Endothelial cell of umbilical vein (primary cell): ENCODE data around the gene LIMA1. TPM values are rescaled to one million over a fixed set of nuclear protein-coding genes. Genes with fewer than 3 reads are reported as not detected.

ENCODE experiments used
- BruUV-seq: library from RNA; stranded (reverse); fragments of 400-500 nt; replicated peaks from 2 replicates; lab custom pipeline; 2021; lab: Mats Ljungman, UMichigan
- CTCF ChIA-PET: fragments of 300-600, 350-600 bp; sonication (Branson Sonifier 250); formaldehyde crosslinking; loops from one replicate; lab custom pipeline; 2021; ENCODE audit warnings: antibody characterized with exemption, inconsistent platforms; lab: Charles Lee
- POLR2A ChIA-PET: fragments of 300-600, 350-600 bp; sonication (Branson Sonifier 250); formaldehyde crosslinking; loops from one replicate; lab custom pipeline; 2021; ENCODE audit warnings: antibody characterized with exemption, inconsistent platforms; lab: Charles Lee
- DNase-seq: peaks from one replicate; pipeline ENCODE4 v3.0.0-alpha.2; 2011; ENCODE audit warnings: low read depth, low spot score
- FAIRE-seq: peaks from 2 replicates; lab custom pipeline; 2011; peaks lifted over from hg19 to GRCh38; lab: Jason Lieb, UNC
- H2AFZ ChIP-seq: 2 replicates; pipeline ENCODE4 v1.6.0; 2012; ENCODE audit warnings: low read depth, low read length, control low read depth, inconsistent platforms
- H3K27ac ChIP-seq: 2 replicates; pipeline ENCODE4 v1.5.1; 2011; ENCODE audit warnings: low read depth, mild to moderate bottlenecking, control low read depth, low read length, moderate library complexity; ENCODE audit not compliant: insufficient read depth
- H3K27me3 ChIP-seq, 2 experiments: 2 replicates each; pipeline versions ENCODE4 v1.6.0 to v1.6.1; 2011; ENCODE audit warnings: low read length in 2 of 2, mixed read lengths in 1 of 2; ENCODE audit not compliant: control insufficient read depth in 2 of 2, insufficient read depth in 2 of 2
- H3K36me3 ChIP-seq, 2 experiments: 2 replicates in 1 of 2; 3 replicates in 1 of 2; pipeline ENCODE4 v1.5.1; 2011; ENCODE audit warnings: low read length in 2 of 2, mild to moderate bottlenecking in 1 of 2, moderate library complexity in 1 of 2; ENCODE audit not compliant: control insufficient read depth in 2 of 2, insufficient read depth in 2 of 2; ENCODE audit errors: extremely low read depth in 1 of 2
- H3K4me1 ChIP-seq: 3 replicates; pipeline ENCODE4 v1.5.1; 2011; ENCODE audit warnings: mild to moderate bottlenecking, low read length; ENCODE audit not compliant: control insufficient read depth, insufficient read depth; ENCODE audit errors: extremely low read depth
- H3K4me2 ChIP-seq: 2 replicates; pipeline ENCODE4 v1.6.1; 2011; ENCODE audit warnings: low read length, control low read depth, mixed read lengths; ENCODE audit not compliant: insufficient read depth
- H3K4me3 ChIP-seq, 3 experiments: fragments of 200-600 bp in 1 of 3; sonication (generic), shearing (Covaris generic) in 1 of 3; replicated peaks in 1 of 3; 2 replicates each; pipeline ENCODE4 v1.5.1; 2011 to 2016; ENCODE audit warnings: control low read depth in 3 of 3, low read length in 3 of 3, mild to moderate bottlenecking in 2 of 3, inconsistent platforms in 1 of 3, low read depth in 1 of 3, moderate library complexity in 1 of 3; ENCODE audit not compliant: insufficient read depth in 1 of 3
- H3K79me2 ChIP-seq: 2 replicates; pipeline ENCODE4 v1.6.0; 2012; ENCODE audit warnings: low read length, inconsistent platforms; ENCODE audit not compliant: control insufficient read depth, insufficient read depth
- H3K9ac ChIP-seq: replicated peaks from 2 replicates; pipeline ENCODE3; 2011; ENCODE audit warnings: low read length, control low read depth; ENCODE audit not compliant: insufficient read depth; ENCODE audit errors: extremely low read depth
- H3K9me1 ChIP-seq: replicated peaks from 3 replicates; pipeline ENCODE4 v1.6.0; 2011; ENCODE audit warnings: mild to moderate bottlenecking, low read length; ENCODE audit not compliant: control insufficient read depth, insufficient read depth; ENCODE audit errors: extremely low read depth
- H3K9me3 ChIP-seq: replicated peaks from 2 replicates; pipeline ENCODE4 v1.5.1; 2012; ENCODE audit warnings: low read length, inconsistent platforms; ENCODE audit not compliant: control insufficient read depth, insufficient read depth
- H4K20me1 ChIP-seq: replicated peaks from 2 replicates; pipeline ENCODE3; 2011; ENCODE audit warnings: mild to moderate bottlenecking, low read length; ENCODE audit not compliant: control insufficient read depth, insufficient read depth; ENCODE audit errors: extremely low read depth
- CTCF ChIP-seq, 2 donors: IDR thresholded peaks; 1 replicate in 1 of 2; 2 replicates in 1 of 2; pipeline ENCODE4 v1.5.1; 2011; ENCODE audit warnings: low read length in 2 of 2, mild to moderate bottlenecking in 2 of 2, moderate library complexity in 2 of 2, control low read depth in 1 of 2, inconsistent platforms in 1 of 2, low read depth in 1 of 2; ENCODE audit not compliant: insufficient read depth in 1 of 2; ENCODE audit errors: extremely low read depth in 1 of 2
- EZH2 ChIP-seq: IDR thresholded peaks from 2 replicates; pipeline ENCODE4 v1.6.1; 2012; ENCODE audit warnings: borderline replicate concordance, low read depth, mild to moderate bottlenecking, moderate library complexity, low read length, inconsistent platforms; ENCODE audit not compliant: severe bottlenecking
- FOS ChIP-seq: IDR thresholded peaks from 2 replicates; pipeline ENCODE4 v1.6.1; 2011; ENCODE audit warnings: mild to moderate bottlenecking, low read length, moderate library complexity, borderline replicate concordance; ENCODE audit not compliant: insufficient read depth
- GATA2 ChIP-seq: IDR thresholded peaks from 2 replicates; pipeline ENCODE4 v1.7.0; 2011; ENCODE audit warnings: low read depth, mild to moderate bottlenecking, moderate library complexity, mixed read lengths, low read length; ENCODE audit not compliant: insufficient read length, insufficient read depth
- JUN ChIP-seq: IDR thresholded peaks from 2 replicates; pipeline ENCODE4 v1.6.1; 2011; ENCODE audit warnings: borderline replicate concordance, low read depth; ENCODE audit not compliant: insufficient read length, insufficient read depth
- MAX ChIP-seq: IDR thresholded peaks from 2 replicates; pipeline ENCODE4 v1.6.1; 2011; ENCODE audit not compliant: insufficient read depth, insufficient read length
- MYC ChIP-seq: IDR thresholded peaks from one replicate; pipeline ENCODE4 v1.6.1; 2011; ENCODE audit warnings: mild to moderate bottlenecking, low read depth, low read length
- POLR2A ChIP-seq: IDR thresholded peaks from 2 replicates; pipeline ENCODE4 v1.6.1; 2012; ENCODE audit warnings: low read depth, mild to moderate bottlenecking, control low read depth, low read length
- POLR2AphosphoS5 ChIP-seq: IDR thresholded peaks from 2 replicates; pipeline ENCODE4 v1.6.1; 2012; ENCODE audit warnings: low read depth, mild to moderate bottlenecking, control low read depth, low read length, moderate library complexity; ENCODE audit not compliant: insufficient read depth
- dilution Hi-C: fragments of 300-500 bp; cut with MboI; formaldehyde crosslinking; loops from one replicate; pipeline ENCODE4 v1.15.0; 2019; ENCODE audit warnings: low sequenced_read_pairs; ENCODE audit not compliant: extremely low pct_ligation_motif_present
- intact Hi-C: fragments of 100-400 bp; cut with micrococcal nuclease; formaldehyde crosslinking; loops from one replicate; pipeline ENCODE4 v1.10.0; 2022
- polyA plus RNA-seq, 4 experiments: library from polyadenylated mRNA; depleted of rRNA in 3 of 4; stranded (reverse) in 3 of 4; unstranded in 1 of 4; fragments of >200 nt; gene quantifications; 2 replicates each; pipeline versions ENCODE4 v1.2.1 to v1.2.3, GENCODE V29; 2011 to 2012; ENCODE audit warnings: missing spikeins in 1 of 4
- total RNA-seq: library from RNA; stranded (reverse); gene quantifications from 2 replicates; pipeline ENCODE4 v1.2.3, GENCODE V29; 2021

Gene LIMA1
- total and polyA plus RNA-seq, 2 donors (not counting 3 experiments of a cell fraction or from before 2014, with no cell fraction given), result 35.0 to 87.3 TPM

GRCh38 chr12:50192236-50192635 is 91.1 kb downstream of the LIMA1 start:
- H3K4me2 ChIP-seq, result peak overlapping the region; percentile 42
- no TSS peak for BruUV-seq
- ChIA-PET CTCF (no interaction called here), POLR2A (no interaction called here)
- dilution Hi-C loops, result no loop called here
- no peak for TF ChIP-seq JUN
- TF ChIP-seq MYC, result no peak
- TF ChIP-seq GATA2, result no peak
- no peak for TF ChIP-seq CTCF (IDR thresholded peaks at IDR 0.05; ENCODE audit: extremely low read depth in 1 of 2, insufficient read depth in 1 of 2, low read depth in 1 of 2, low read length in 2 of 2)
- no peak for TF ChIP-seq MAX
- TF ChIP-seq FOS, result no peak
- no peak for TF ChIP-seq EZH2
- TF ChIP-seq POLR2AphosphoS5, result no peak
- no peak for TF ChIP-seq POLR2A
- H3K4me3 ChIP-seq, result no peak overlapping the region
- peaks cover 11% of the 10 kb centered on the region in 2 experiments for H3K36me3 ChIP-seq
- DNase-seq (no peak), FAIRE-seq (no peak)
- peak overlapping the region; percentile 63 for H3K9ac ChIP-seq
- H3K9me3 ChIP-seq, result no peaks in the 10 kb centered on the region
- H2AFZ ChIP-seq, result no peak overlapping the region
- intact Hi-C loops, result no loop called here
- no peaks in the 10 kb centered on the region for H4K20me1 ChIP-seq
- H3K4me1 ChIP-seq, result peaks cover 37% of the 10 kb centered on the region
- H3K27me3 ChIP-seq, result no peaks in the 10 kb centered on the region
- H3K9me1 ChIP-seq, result no peaks in the 10 kb centered on the region
- peak overlapping the region; percentile 87 for H3K27ac ChIP-seq
- H3K79me2 ChIP-seq, result peaks cover 4% of the 10 kb centered on the region
